Measurements from ENCODE around the gene CREB5.

The CREB5 gene

DNA sequence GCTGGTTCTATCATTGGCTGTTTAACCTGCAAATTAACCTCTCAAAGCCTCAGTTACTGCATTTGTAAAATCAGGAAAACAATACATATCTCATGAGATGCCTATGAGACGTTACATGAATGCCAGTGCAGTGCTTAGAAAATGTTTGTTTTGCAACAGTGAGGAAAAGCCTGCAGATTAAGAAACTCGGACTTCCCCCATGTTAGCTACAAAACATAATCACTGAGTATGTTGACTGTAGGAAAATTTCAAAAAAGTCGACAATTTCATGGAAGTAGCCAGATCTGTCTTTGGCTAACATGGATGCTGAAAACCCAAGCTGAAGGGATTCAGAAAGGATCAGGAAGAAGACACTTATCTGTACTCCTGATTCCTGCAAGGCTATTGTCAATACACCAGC is 424.4 kb downstream of the CREB5 start:
- in situ Hi-C loops (cut with MboI; ENCODE audit: low sequenced_read_pairs), result no loop called here

DNA sequence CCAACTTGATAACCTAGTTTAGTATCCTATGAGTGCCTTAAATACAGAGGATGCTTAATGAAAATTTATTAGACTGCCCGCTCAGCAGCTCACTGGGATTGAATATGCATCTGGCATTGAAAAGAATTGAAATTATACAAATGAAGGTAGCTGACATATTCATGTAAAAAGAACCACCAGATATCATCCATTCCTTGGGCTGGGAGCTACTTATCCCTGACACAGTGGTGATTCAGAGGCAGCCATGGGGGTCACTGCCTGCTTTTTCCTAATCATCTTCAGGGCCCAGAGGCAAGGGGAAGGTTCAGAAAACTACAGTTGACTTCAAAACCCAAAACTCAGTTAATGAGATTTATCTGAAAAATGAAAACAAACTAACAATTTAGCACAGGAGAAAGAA is 424.9 kb downstream of the CREB5 start:
- in situ Hi-C loops (cut with MboI; ENCODE audit: low sequenced_read_pairs), result no loop called here

DNA sequence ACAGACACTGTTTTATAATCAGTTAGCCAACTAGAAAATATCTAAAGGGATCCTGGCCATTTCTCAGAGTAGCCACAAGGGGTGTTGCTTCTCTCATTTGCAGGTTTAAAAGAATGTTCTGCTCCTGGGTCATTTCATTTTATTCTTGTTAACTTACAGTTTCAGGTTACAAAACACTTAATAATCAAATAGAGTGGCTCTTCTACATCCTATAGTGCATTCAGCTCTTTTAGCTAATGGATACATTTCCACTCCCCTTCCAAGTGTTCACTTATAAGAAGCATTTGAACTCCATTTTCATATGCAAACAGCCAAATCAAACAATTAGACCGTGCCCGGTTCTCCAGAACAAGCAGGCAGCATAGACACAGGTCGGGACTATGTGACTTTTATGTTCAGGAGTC is 428.3 kb downstream of the CREB5 start:
- in situ Hi-C loops (cut with MboI; ENCODE audit: low sequenced_read_pairs), result no loop called here

DNA sequence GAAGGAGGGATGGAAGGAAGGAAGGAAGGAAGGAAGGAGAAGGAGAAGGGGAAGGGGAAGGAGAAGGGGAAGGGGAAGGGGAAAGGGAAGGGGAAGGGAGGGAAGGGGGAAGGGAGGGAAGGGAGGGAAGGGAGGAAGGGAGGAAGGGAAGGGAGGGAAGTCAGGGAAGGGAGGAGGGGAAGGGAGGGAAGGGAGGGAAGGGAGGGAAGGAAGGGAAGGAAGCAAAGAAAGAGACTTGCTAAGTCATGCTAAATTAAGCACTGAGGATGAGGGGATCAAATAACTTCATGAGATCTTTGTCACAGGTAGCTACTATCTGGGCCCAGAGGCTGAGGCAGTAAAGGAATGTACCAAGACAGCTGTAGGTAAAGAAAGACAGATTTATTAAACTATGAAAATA is 429.4 kb downstream of the CREB5 start:
- in situ Hi-C loops (cut with MboI; ENCODE audit: low sequenced_read_pairs), result no loop called here

DNA sequence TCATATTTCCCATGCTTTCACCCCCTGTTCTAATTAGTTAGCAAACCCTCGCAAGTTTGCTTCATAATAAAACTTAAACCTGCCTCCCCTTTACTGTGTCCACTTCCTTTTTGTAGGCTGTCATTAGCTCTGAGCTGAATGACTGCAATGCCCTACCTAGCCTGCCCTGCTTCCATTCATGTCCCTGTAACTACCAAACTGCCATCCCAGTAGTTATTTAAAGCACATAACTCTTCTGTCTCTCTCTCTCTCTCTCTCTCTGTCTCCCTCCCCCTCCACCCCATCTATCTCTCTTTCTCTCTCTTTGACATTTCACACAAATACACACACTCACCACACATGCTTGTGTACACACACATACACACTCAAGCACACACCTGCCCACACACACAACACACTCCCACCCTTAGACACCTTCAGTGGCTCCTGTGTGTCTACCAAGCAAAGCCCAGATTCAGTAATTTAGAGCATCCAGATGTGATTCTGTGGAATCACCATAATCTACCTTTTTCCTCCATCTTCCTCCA is 430.5 kb downstream of the CREB5 start:
- in situ Hi-C loops (cut with MboI; ENCODE audit: low sequenced_read_pairs), result no loop called here

DNA sequence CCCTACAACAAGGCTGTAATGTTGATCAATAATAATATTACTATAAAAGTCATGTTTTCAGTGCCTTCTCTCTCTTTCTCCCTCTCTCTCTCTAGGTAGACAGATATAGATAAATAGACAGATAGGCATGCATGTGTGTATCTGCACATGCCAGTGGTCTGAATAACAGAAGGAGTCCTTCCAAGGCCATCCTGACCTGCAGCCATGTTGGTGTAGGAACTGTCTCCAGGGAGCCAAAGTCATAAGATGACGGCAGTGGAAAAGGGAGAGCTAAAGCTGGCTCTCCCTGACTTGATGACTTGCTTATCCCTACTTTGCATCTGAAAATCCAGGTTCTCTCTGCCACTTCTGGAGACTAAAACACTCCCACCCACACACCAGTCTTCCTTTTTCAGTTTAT is 432.8 kb downstream of the CREB5 start:
- in situ Hi-C loops (cut with MboI; ENCODE audit: low sequenced_read_pairs), result no loop called here

DNA sequence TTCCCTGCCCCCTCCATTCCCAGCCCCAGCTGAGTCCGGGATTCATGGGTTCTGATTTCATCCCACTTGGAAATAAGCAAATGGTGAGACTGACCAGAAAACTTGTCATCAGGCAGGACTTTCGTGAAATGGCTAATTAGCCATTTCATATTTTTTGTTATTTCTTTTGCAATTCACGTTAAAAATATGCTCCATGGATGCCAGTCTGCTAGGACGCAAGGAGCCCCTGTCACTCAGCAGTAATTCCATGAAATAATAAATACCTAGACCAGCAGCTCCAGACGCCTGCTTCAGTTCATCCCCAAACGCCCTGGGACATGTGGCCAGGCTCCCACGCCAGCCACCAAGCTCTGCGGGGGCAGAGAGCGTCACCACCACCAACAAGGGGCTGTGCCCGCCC is 434.9 kb downstream of the CREB5 start:
- in situ Hi-C loops (cut with MboI; ENCODE audit: low sequenced_read_pairs), result no loop called here

DNA sequence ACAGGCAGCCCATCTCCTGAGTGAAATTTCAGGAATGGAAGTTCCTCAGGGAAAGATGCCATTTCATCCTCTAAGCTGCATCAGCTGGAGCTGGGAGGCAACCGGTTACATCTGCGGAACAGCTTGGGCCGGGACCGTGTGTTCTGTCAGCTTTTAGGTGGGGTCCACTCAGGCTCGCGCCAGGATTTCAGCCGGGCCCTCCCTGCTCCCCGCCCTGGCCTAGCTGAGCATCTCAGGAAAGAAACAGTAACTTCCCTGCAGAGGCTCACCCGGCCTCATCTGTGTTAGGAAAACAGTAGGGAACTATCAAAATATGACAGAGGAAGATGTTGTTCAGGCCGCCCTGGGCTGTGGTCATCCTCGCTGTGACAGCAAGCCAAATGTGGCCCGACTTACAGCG is 435.4 kb downstream of the CREB5 start:
- in situ Hi-C loops (cut with MboI; ENCODE audit: low sequenced_read_pairs), result no loop called here

DNA sequence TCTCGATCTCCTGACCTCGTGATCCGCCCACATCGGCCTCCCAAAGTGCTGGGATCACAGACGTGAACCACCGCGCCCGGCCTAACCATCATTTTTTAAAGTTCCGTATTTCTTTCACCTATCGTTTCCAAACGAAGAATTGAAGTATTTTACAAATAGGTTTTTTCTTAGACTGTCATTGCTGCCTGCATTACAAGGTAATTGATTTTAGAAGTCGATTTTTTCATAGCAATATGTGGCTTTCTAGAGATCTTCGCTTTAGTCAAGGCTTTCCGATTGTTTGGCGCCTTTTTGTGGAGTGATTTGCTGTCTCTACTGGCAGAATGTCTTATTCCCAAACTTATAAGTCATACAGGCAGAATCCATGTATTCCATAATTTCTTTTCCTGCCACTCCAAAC is 436.6 kb downstream of the CREB5 start:
- in situ Hi-C loops (cut with MboI; ENCODE audit: low sequenced_read_pairs), result no loop called here

DNA sequence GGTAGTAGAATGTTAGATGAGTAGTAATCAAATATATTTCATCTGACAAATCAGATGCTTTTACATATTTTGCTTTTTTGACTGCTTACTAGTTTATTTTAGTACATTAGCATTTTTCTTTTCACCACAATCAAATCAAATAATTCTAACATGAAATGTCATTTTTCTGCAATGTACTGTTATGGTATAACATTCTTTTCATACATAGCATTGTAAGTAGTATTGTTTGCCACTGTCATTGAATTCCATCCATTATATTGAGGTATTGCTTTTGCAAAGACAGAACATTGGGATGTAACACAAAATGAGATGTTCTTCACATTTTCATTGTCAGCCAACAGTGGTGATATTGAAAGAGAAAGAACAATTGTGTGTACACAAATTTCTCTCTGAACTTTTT is 438.4 kb downstream of the CREB5 start:
- in situ Hi-C loops (cut with MboI; ENCODE audit: low sequenced_read_pairs), result no loop called here

DNA sequence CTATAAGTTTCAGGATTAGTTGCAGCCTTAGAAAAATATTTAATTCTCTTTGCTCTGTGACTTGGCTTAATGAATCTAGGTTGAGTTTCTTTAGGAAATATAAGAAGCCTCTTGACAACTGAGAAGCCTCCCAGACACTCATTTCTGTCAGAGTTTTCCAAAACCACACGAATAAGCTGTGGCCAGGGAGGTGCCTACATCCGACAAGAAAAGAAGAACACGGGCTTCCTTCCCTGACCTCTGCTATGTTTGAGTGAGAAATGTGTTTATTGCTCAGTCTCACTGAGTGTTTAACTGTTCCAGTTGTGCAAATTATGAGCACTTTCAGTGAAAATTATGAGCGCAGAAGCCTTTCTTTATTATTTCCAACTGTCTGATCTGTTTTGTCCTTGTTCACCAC is 440.8 kb downstream of the CREB5 start:
- in situ Hi-C loops (cut with MboI; ENCODE audit: low sequenced_read_pairs), result no loop called here

DNA sequence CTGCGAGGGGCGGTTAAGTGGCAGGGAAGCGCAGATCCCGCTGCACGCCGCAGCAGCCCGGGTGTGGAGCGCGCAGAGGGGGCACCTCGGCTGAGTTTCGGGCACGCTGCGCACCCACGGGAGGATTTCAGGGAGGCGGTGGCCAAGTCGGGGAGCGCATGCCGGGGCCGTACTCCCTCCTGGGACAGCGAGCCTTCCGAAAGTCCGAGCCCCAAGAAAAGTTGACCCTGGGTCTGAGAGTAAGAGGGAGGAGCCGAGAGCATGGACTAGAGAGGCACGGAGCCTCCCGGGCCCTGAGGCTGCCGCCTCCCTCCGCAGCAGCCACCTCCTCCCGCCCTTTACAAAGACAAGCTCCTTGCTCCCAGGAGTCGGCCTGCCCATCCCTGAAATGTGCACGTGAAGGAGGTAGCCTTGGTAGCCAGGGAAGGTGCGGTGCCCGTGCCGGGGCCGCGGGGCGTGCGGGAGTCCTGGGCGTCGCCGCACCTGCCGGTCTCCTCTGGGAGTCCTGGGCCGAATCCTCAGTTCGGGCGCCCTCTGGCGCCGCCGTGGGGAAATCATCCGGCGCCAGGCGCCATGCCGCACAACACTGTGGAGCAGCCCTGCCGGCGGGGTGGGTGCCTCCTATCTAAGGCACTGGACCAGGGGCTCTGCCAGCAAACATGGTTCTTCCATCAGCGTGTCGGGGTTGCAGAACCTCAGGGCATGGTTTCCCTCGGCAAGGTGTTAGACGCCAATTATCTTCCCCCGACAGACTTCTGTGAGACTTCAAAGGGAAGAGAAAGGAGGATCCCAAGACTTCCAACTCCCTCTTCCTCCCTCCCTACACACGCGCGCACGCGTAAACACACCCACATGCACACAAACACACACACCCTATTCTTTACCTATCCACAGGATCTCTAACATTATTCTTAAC is 441.8 kb downstream of the CREB5 start:
- in situ Hi-C loops (cut with MboI; ENCODE audit: low sequenced_read_pairs), result no loop called here

DNA sequence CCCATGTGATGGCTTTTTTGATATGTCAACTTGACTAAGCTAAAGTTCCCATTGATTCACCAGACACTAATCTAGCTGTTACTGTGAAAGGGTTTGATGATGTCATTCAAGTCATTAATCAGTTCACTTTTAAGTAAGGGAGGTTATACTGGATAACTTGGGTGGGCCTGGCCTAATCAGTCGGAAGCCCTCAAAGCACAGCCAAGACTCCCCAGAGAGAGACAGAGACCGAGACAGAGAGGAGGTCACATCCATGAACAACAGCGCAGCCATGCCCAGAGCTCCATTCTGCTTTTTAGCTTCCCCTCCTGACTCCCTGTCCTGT is 442.4 kb downstream of the CREB5 start:
- in situ Hi-C loops (cut with MboI; ENCODE audit: low sequenced_read_pairs), result no loop called here

DNA sequence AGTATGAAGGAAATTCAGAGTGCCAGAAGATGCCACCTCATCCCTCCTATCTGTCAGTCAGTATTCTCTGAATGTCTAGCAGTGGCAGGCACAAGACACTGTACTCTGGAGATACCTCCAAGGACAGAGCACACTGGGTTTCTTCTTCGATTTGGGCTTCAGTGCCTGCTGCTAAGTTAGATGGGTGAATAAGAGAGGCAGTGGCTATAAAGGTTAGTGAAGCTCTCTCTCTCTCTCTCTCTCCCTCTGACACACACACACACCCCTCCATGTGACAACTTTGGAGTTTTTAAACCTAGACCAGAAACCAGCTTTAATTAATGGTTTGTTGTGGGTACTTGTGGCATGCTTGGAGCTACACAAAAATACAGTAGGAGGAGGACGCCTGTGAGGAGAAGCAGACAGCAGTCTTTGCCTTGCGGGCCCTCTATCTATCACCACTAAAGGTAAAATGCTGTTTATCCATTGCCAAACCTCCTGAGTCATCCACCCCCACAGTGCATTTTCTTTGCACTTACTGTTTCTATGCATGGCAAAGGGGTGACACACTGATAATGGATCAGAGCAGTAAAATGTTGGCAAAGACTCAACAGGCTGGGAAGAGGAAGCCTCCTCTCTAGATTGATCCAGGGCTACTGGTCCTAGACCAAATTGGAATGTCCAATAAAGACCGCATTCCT is 443.4 kb downstream of the CREB5 start:
- in situ Hi-C loops (cut with MboI; ENCODE audit: low sequenced_read_pairs), result no loop called here

DNA sequence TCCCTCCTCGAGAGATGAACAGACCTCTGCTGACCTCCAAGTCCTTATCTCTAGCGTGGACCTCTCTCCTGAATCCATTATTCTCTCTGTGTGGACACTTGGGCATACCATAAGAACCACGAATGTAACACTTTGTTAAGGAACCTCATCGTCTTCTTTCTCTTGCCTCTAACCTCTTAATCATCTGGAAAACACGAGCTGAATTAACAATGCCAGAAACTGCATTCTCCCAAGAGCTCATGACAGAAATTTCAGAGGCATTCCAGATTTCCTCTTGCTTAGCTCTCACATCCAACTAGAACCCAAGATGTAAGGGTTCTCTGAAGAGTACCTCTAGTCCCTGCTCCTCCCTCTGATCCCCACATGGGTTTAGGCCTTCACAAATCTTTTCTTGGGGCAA is 444.3 kb downstream of the CREB5 start:
- in situ Hi-C loops (cut with MboI; ENCODE audit: low sequenced_read_pairs), result no loop called here

DNA sequence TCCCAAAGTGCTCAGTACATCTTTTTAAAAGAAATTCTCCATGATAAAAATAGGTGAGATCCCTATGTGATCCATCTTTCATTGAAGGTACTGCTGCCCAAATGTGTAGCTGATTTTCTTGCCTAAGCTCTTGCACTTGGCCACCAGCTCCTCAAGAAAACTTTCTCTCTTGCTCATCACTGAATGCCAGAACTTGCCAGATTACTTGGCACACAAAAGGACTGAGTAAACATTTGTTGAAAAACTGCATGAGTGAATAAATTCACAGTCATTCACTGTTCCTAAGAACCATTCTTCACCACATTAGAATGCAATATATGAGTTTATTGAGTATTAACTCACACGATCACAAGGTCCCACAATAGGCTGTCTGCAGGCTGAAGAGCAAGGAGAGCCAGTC is 445.9 kb downstream of the CREB5 start:
- in situ Hi-C loops (cut with MboI; ENCODE audit: low sequenced_read_pairs), result no loop called here

DNA sequence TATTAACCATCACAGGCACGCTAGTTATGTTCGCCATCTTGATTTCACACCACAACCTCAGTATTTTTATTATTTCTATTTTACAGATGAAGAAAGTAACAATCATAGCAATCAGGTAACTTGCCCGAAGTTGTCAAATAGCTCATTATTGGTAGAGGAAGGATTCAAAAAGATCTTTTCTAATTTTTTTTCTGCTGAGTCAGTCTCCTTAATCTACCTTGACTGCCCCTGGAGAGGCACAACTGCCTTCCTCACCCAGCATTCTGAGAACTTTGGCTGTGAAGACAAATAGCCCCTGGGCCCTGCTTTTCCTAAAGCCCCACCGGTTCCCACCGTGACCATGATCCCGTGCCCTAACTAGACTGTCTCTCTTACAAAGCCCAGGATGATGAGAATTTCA is 446.6 kb downstream of the CREB5 start:
- in situ Hi-C loops (cut with MboI; ENCODE audit: low sequenced_read_pairs), result no loop called here

DNA sequence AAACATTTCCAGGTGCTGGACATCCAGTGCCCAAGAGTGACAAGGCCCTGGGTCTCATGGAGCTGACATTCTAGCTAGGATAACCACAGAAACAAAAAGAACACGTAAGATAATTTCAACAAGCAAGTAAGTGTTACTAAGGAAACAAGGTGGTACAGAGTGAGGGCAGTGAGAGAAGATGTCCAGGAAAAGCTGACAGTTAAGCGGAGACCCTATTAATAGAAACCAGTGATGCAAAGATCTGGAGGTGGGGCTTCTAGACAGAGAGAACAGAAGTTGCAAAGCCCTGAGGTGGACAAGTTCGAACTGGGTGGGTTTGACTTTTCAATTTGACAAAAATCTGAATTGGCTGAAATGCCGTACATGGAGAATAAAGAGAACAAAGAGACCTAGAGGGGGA is 449.5 kb downstream of the CREB5 start:
- in situ Hi-C loops (cut with MboI; ENCODE audit: low sequenced_read_pairs), result no loop called here

DNA sequence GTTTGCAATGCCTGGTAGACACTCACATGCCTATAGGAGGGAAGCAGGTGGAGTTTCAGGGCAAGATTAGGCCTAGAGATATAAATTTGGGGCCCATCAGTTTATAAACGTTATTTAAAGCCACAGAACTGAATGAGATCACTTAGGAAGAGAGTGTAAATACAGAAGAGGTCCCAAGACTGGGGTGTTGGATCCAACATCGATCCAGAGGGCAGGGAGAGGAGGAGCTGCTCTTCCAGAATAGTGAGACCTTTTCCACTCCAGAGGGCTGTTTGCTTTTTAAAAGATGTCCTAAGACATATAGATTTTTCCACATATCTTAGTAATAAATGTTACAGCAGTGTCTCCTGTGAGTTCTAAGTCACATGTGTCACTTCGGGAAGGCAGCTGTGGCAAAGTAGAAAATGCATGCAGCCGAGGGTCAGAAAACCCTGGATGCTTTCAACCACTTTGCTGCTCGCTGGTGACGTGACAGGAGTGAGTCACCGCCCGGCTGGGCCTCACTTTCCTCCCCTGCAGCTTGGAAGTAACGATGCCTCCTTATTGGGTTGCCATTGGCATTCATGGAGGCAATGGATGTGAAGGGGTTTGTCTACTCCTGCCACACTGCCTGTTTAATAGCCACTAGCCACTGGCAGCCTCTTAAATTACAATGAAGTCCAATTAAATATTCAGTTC is 450.4 kb downstream of the CREB5 start:
- in situ Hi-C loops (cut with MboI; ENCODE audit: low sequenced_read_pairs), result no loop called here

DNA sequence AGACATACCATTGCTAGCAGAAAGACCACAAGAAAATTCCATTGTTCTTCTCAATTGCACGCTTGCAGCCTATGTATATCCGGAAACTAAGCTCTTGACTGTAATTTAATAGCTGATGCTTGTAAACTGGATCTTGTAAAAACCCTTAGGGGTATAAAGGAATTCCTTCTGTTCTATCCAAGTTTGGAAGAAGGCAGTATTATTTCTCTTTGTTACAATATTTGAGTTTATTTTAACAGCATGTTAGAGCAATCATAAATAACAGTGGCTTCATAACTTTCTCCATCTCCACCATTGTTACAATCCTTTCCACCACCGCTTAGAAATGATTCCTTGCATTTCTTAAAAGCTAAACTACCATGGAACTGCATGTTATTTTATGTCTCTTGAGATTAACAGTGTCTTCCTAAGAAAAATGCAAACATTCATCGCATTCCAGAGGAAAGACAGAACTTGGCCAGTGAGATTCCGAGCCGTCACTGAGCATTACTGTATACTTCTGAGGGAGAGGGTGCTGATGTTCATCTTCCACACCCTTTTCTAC is 453.4 kb downstream of the CREB5 start:
- in situ Hi-C loops (cut with MboI; ENCODE audit: low sequenced_read_pairs), result no loop called here

DNA sequence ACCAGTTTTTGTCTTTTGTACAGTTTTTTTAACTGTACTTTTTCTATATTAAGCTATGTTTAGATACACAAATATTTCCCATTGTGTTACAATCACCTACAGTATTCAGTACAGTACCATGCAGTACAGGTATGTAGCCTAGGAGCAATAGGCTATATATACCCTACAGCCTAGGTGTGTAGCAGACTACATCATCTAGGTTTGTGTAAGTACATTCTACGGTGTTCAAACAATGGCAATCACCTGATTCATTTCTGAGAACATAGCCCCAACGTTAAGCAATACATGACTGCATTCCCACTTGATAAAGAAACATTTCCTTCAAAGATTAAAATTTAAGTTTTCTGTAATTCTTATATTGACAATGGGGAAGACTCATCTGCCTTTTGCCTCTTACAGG is 456.4 kb downstream of the CREB5 start:
- in situ Hi-C loops (cut with MboI; ENCODE audit: low sequenced_read_pairs), result no loop called here

DNA sequence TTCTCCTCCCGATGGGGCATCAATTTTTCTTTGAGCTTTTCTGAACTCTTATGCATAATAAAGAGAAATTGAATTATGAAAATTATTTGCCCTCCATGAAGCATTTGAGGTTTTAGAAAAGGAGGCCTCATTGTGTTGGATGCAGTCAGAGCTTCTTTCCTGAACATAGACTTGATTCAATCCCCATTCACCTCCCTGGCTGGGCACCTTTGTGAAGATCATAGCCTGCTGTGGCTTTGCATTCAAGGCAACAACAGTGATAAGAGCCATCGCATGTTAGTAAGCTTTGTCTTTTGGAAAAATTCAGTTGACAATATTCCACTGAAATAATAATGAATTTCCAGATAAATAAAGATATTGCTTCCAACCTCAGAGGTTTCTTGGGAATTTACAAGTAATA is 458.8 kb downstream of the CREB5 start:
- in situ Hi-C loops (cut with MboI; ENCODE audit: low sequenced_read_pairs), result no loop called here
